GM12878 (cell line): ENCODE data around the gene WWOX. TPM values are rescaled to one million over a fixed set of nuclear protein-coding genes. Genes with fewer than 3 reads are reported as not detected.

ENCODE experiments used
- BHLHE40 ChIP-seq, 2 experiments: fragments of 450-650 bp in 1 of 2; IDR thresholded peaks; 2 replicates each; pipeline ENCODE4 v1.6.1; 2011 to 2017; ENCODE audit warnings: low read depth in 2 of 2, borderline replicate concordance in 1 of 2, improper control_type of control experiment in 1 of 2, low read length in 1 of 2, mild to moderate bottlenecking in 1 of 2
- BRCA1 ChIP-seq: IDR thresholded peaks from 2 replicates; pipeline ENCODE4 v1.6.1; 2011; ENCODE audit warnings: low read depth, low read length, improper control_type of control experiment
- CEBPZ ChIP-seq: fragments of 150-350 bp; IDR thresholded peaks from 2 replicates; pipeline ENCODE4 v1.6.1; 2016; ENCODE audit warnings: low read depth, low read length
- E2F8 ChIP-seq: fragments of 450-650 bp; IDR thresholded peaks from 2 replicates; pipeline ENCODE4 v1.6.1; 2018; ENCODE audit warnings: mild to moderate bottlenecking, low read depth, moderate library complexity; ENCODE audit not compliant: partially characterized antibody
- ELK1 ChIP-seq: IDR thresholded peaks from 2 replicates; pipeline ENCODE4 v1.6.1; 2012; ENCODE audit warnings: low read depth, low read length, improper control_type of control experiment
- EZH2 ChIP-seq: IDR thresholded peaks from 2 replicates; pipeline ENCODE4 v1.6.1; 2012; ENCODE audit warnings: low read depth, mild to moderate bottlenecking, control low read depth, inconsistent platforms, low read length, borderline replicate concordance; ENCODE audit not compliant: control insufficient read depth
- GATAD2B ChIP-seq: fragments of 450-650 bp; conservative IDR thresholded peaks from 2 replicates; pipeline ENCODE4 v1.6.1; 2017; ENCODE audit warnings: low read depth, mild to moderate bottlenecking, moderate library complexity
- HDAC6 ChIP-seq: fragments of 200-600 bp; sonication (generic); IDR thresholded peaks from one replicate; pipeline ENCODE4 v1.8.0; 2017; ENCODE audit warnings: antibody characterized with exemption; ENCODE audit not compliant: unreplicated experiment
- IRF4 ChIP-seq: IDR thresholded peaks from 2 replicates; pipeline ENCODE4 v1.6.1; 2011; ENCODE audit warnings: low read depth, low read length
- KAT2A ChIP-seq: conservative IDR thresholded peaks from 2 replicates; pipeline ENCODE4 v1.6.1; 2011; ENCODE audit warnings: low read depth, low read length; ENCODE audit not compliant: control insufficient read depth
- KLF5 ChIP-seq: fragments of 450-650 bp; IDR thresholded peaks from 2 replicates; pipeline ENCODE4 v1.6.1; 2014; ENCODE audit warnings: mild to moderate bottlenecking; ENCODE audit not compliant: partially characterized antibody
- MTA2 ChIP-seq: fragments of 450-650 bp; IDR thresholded peaks from 2 replicates; pipeline ENCODE4 v1.6.1; 2016; ENCODE audit warnings: low read depth, mild to moderate bottlenecking, moderate library complexity
- MYB ChIP-seq: fragments of 150-350 bp; IDR thresholded peaks from 2 replicates; pipeline ENCODE4 v1.6.1; 2014; ENCODE audit warnings: mild to moderate bottlenecking, low read depth, low read length, borderline replicate concordance
- NR2C1 ChIP-seq: fragments of 450-650 bp; IDR thresholded peaks from 2 replicates; pipeline ENCODE4 v1.6.1; 2017; ENCODE audit warnings: antibody characterized with exemption, mild to moderate bottlenecking, moderate library complexity
- NR2C2 ChIP-seq: IDR thresholded peaks from 2 replicates; pipeline ENCODE4 v1.6.1; 2011; ENCODE audit warnings: borderline replicate concordance, low read depth; ENCODE audit not compliant: control insufficient read depth, insufficient read length
- PAX8 ChIP-seq: fragments of 450-650 bp; IDR thresholded peaks from 2 replicates; pipeline ENCODE4 v1.6.1; 2017; ENCODE audit warnings: mild to moderate bottlenecking, moderate library complexity
- PBX3 ChIP-seq: IDR thresholded peaks from 2 replicates; pipeline ENCODE4 v1.6.1; 2011; ENCODE audit warnings: mild to moderate bottlenecking, low read depth, low read length, moderate library complexity; ENCODE audit not compliant: insufficient replicate concordance
- RAD51 ChIP-seq: fragments of 450-650 bp; IDR thresholded peaks from 2 replicates; pipeline ENCODE4 v1.6.1; 2016; ENCODE audit warnings: moderate library complexity, mild to moderate bottlenecking, inconsistent platforms
- SMAD1 ChIP-seq: fragments of 450-650 bp; IDR thresholded peaks from 2 replicates; pipeline ENCODE4 v1.6.1; 2018; ENCODE audit warnings: mild to moderate bottlenecking, low read depth; ENCODE audit not compliant: partially characterized antibody
- SMAD5 ChIP-seq: IDR thresholded peaks from 2 replicates; pipeline ENCODE4 v1.6.1; 2016; ENCODE audit warnings: antibody characterized with exemption, low read depth
- SRF ChIP-seq, 2 experiments: IDR thresholded peaks; 2 replicates each; pipeline ENCODE4 v1.6.1; 2011; ENCODE audit warnings: low read depth in 2 of 2, low read length in 2 of 2, mild to moderate bottlenecking in 1 of 2, moderate library complexity in 1 of 2
- STAT1 ChIP-seq: fragments of 450-650 bp; conservative IDR thresholded peaks from 2 replicates; pipeline ENCODE4 v1.6.1; 2014; ENCODE audit warnings: antibody characterized with exemption, mild to moderate bottlenecking
- ZZZ3 ChIP-seq: IDR thresholded peaks from 2 replicates; pipeline ENCODE4 v1.6.1; 2011; ENCODE audit warnings: low read depth; ENCODE audit not compliant: control insufficient read depth, insufficient read length
- polyA plus RNA-seq, 11 experiments: library from polyadenylated mRNA; depleted of rRNA in 4 of 11; unstranded in 6 of 11; stranded (reverse) in 5 of 11; fragments of >200 nt; fragmentation: Nextera tagmentation in 4 of 11; fragmentation: Illumina TruSeq in 1 of 11; extraction: Ambion mirVana in 4 of 11; extraction: Trizol in 1 of 11; gene quantifications; 1 replicate in 1 of 11; 2 replicates in 10 of 11; pipeline versions ENCODE4 v1.2.1 to v1.2.3, GENCODE V29; 2011 to 2016; ENCODE audit warnings: inconsistent platforms in 2 of 11, missing spikeins in 2 of 11, low read depth in 1 of 11
- total RNA-seq, 4 experiments: library from RNA; depleted of rRNA in 3 of 4; stranded (reverse); fragments of >200 nt in 3 of 4; fragmentation: Illumina TruSeq in 1 of 4; extraction: Trizol in 1 of 4; gene quantifications; 2 replicates each; pipeline versions ENCODE4 v1.2.1 to v1.2.3, GENCODE V29; 2013 to 2021

The WWOX gene
- total and polyA plus RNA-seq, 10 of the 15 experiments (the other 5 are each of a cell fraction or from before 2014, with no cell fraction given): 2.8 to 24.4 (median 17.8) TPM

- no peak for TF ChIP-seq NR2C1
- peak; percentile 81 for TF ChIP-seq MTA2
- TF ChIP-seq ELK1: no peak
- no peak for TF ChIP-seq EZH2
- TF ChIP-seq SMAD1: no peak
- no peak for TF ChIP-seq SRF (IDR thresholded peaks at IDR 0.05; ENCODE audit: low read depth in 2 of 2, low read length in 2 of 2)
- no peak for TF ChIP-seq SMAD5
- no peak for TF ChIP-seq PAX8
- TF ChIP-seq KAT2A: no peak
- TF ChIP-seq RAD51: no peak
- TF ChIP-seq E2F8: no peak
- no peak for TF ChIP-seq STAT1
- no peak for TF ChIP-seq MYB
- no peak for TF ChIP-seq GATAD2B
- TF ChIP-seq KLF5: no peak
- TF ChIP-seq ZZZ3: no peak
- no peak for TF ChIP-seq HDAC6
- no peak for TF ChIP-seq BRCA1
- TF ChIP-seq PBX3: no peak
- TF ChIP-seq NR2C2: no peak
- TF ChIP-seq CEBPZ: no peak
- 0 out of 2 replicates have a peak, but pooled peaks have one; percentile 36 for TF ChIP-seq IRF4
- TF ChIP-seq BHLHE40 (IDR thresholded peaks at IDR 0.05; ENCODE audit: borderline replicate concordance in 1 of 2, low read depth in 2 of 2, low read length in 1 of 2): peak; percentile 94 to 97
Observed at GRCh38 chr16:78961464-78961863, 862.0 kb downstream of the WWOX start (continued).
